ENCODE results near the gene ABHD16B.
"Not testable (repeated sequence)": the region's sequence is repeated elsewhere in the genome, so short reads cannot be mapped to it uniquely, and the experiment has no call there.

ABHD16B gene

DNA sequence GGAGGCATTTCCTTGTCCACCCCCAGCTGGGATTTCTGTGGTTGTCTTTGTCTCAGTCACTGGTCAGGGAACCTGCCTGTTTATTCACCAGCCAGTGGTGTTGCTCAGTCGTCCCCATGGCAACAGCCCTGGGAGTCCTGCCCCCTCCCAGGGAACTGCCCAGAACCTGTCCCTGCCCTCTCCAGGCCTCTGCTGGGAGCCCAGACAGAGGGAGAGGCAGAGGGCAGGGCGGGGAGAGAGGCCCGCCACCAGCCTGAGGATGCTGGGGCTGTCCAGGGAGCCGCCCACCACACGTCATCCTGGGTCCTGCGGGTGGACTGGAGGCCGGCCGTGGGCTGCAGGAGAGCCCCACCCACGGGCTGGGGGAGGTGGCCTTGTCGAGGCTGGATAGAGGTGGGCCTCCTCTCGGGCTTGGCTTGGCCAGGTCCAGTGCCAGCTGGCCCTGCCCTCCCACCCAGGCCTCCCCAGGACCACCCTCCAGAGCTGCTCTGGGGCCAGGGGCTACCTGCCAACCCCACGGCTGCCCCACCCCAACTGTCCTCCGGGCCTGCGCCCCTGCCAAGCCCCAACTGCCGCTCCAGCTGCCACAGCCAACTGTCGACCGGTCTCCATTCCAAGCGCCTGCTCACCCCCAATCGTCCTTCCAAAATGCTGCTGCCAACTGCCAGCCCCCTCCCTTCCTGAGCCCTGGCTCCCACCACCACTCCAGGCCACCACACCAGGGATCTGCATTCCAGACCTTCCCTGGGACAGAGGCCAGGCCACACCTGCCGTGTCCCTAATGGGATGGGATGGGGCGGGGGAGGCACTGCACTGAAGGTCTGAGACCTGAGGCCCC lies 26.1 kb upstream of the ABHD16B start:
- no peak for DNase-seq (ENCODE audit: low read depth)

DNA sequence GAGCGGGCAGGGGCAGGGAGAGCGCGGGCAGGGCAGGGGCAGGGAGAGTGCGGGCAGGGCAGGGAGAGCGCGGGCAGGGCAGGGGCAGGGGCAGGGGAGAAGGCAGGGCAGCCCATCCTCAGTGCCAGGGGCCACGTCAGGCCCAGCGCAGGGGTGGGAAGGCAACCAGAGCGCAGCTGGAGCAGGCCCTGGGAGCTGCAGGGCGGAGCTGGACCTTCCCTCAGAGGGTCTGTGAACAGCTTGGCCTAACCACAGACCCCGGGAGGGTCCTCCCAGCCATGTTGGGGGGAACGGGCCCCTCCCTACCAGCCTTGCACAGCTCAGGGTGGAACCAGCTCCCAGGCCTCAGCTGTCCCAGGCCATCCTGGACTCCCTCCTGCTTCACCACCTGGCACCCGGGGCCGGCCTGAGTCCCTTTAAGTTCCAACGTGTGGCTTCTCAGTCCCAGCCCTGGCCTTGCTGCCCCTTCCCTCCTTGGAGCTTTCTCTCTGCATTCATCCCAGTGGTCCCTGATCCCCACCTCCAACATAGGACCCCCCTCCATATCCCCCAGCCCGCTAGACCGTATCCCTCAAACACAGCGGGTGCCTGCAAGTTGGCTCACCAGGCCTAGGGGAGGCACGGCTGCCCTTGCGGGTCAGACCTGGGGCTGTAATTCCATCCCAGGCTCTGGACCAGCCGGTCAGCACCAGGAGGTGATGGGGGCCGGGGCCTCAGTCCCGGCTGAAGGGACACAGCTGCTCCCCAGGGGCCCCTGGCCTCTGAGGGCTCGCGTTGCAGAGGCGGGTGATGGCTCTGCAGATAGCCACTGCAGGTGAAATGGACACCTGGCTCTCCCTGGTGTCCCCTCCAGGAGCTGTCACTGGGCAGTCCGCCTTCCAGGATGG lies 24.6 kb upstream of the ABHD16B start:
- no peak for DNase-seq (ENCODE audit: low read depth)

DNA sequence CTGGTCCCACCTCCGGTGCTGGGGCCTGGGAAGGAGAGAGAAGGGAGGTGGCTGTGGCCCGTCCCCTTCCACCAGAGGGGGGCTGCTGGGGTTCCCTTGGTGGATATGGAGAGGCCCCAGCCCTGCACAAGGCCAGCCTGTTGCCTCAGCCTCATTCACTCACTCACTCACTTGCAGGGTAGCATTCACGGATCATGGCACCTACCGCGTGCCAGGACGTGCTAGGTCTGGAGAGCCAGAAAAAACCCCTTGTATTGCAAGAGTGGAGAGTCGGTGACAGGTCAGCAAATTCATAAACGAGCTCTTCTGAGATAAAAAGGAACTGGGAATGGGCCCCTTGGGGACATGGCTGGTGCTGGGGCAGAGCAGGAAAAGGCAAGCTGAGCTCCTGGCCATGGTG lies 23.8 kb upstream of the ABHD16B start:
- no peak for DNase-seq (ENCODE audit: low read depth)

DNA sequence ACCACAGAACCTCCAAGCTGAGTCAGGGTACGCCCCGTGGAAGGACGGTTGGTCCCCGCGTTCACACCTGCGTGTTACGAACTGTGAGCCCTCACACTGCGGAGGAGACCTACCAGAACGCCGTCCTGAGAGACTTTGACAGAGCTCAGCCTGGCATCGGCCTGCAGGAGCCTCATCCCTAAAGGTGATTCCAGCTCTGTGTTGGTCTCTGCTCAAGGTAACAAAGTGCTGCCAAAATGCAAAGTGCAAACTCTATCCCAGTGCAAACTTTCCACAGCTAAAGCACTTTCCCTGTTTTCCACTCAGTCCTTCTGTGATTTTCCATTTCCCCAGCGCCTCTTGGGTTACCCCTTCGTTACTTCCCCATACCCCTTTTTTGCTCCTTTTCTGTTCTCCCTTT lies 21.7 kb upstream of the ABHD16B start:
- no peak for DNase-seq (ENCODE audit: low read depth)

DNA sequence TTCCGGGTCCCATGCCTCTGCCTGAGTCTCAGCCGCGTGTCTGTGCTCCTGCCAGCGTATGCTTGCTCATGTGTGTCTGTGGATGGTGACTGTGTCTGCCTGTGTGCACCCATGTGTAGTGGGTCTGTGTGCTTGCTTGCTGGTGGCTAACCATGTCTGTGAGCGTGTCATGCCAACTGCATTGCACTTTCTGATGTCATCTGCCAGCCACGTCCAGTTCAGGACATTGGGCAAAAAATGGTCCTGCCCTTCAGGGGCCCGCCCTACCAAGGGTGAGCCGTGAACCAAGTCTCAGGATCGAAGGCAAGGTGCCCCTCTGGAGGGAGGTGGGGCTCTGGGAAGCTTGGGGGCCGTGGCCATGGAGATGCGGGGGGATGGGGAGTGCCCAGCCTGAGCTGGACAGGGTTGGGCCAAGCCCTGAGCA lies 20.9 kb upstream of the ABHD16B start:
- DNase-seq (ENCODE audit: low read depth), result no peak

DNA sequence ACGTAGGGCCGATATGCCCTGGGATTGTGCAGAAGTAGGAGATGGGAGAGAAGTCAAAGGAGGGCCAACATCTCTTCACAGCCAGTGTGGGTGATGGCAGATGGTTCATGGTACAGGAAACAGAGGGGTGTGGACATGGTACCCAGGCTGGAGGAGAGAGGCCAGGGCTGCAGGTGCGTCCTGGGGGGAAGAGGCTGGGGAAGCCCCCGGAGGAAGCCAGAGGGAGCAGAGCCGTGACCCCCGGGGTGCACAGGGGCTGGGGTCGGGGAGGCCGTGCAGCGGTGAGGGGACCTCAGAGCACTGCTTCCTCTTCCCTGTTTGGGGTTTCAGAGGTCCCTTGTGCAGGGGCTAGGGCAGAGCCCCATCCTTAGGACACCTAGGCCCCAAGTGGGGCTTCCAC lies 19.0 kb upstream of the ABHD16B start:
- no peak for DNase-seq (ENCODE audit: low read depth)

DNA sequence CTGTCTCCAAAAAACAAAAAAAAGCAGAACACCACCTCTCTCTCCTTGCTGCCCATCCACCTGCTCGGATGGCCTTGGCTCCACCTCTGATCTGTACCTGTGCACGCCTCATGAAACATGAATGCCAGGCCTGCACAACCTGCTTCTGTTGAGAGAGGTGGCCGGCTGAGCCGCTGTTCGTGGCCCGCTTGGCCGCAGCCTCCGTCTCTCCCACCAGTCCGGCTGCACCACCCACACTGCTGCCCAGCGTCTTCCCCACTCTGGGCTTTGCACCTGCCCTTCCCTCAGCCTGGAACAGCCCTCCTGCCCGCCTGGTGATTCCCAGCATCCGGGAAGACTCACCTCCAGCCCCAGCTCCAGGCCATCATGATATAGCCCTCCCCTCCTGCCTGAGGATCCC lies 18.1 kb upstream of the ABHD16B start:
- no peak for DNase-seq (ENCODE audit: low read depth)

DNA sequence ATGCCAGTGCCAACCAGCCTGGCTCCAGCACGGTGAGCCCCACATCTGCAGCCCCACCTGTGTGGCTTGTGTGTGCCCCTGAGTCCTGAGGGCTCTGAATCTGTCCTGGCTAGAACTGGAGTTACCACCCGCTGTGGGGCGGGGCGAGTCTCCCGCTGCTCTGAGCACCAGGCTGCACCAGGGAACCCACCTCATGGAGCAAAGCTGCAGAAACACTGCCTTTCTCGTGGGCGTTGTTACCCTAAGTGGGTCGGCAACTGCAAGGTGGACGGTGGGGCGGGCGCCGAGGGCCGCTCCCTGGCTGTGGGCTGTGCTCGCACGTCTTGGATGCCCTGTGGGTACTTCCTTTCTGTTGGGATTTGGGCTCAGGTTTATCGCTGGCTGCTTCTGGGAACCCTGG lies 17.5 kb upstream of the ABHD16B start:
- no peak for DNase-seq (ENCODE audit: low read depth)

DNA sequence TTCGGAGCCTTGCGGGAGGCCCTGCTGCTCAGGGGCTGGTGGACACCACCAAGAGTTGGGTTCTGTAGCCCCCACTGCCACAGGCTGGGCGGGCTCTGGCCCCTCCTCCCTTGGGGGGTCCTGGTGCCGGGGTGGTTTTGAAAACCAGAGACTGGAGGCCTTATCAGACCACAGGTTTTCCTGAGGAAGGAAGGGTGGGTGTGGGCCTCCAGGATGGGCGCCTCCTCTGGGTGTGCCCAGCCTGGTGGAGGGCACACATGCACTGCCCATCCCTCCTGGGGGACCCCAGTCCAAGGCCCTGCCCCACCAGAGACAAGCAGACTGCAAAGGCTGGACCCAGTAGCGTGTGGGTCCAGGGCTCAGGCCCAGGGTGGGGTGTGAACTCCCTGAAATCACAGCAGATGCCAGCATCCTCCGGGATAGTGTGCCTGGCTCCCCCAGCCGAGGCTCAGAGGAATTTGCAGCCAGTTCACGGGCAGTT lies 16.7 kb upstream of the ABHD16B start:
- no peak for DNase-seq (ENCODE audit: low read depth)

DNA sequence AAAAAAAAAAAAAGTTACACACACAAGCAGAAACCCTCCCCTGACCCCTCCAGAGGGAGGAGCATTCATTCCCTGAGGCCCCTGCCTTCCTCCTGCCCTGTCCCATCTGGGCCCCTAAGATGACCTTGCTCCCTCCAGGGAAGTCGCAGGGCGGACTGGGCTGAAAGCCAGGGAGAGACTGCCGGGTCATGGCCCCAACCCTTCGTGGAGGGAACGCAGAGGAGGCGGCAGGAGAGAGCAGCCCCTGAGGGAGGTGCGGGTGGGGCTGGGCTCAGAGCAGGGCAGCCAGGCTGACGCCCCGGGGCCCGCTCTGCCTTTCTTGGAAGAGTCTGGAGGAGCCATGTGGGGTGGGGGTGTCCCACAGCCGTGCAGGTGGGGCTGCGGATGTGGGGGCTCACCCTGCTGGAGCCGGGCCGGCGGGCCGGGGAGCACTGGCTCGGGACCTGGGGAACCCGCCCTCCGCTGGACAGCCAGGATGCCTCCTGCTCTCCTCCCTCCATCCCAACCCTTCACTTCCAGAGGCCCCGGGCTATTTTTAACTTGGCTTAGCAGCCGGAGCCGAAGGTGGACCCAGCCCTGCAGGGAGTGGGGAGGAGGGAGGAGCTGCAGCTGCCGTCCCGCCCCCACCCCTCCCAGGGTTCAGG lies 15.0 kb upstream of the ABHD16B start:
- DNase-seq (ENCODE audit: low read depth), result no peak

DNA sequence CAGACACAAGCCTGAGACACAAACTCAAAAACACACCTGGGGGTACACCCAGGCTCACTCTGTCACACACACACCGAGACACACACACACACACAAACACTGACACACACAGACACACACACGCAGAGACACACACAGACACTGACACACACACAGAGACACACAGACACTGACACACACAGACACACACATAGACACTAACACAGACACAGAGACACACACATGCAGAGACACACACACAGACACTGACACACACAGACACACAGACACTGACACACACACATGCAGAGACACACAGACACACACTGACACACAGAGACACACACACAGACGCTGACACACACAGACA lies 14.4 kb upstream of the ABHD16B start:
- no peak for DNase-seq (ENCODE audit: low read depth)

DNA sequence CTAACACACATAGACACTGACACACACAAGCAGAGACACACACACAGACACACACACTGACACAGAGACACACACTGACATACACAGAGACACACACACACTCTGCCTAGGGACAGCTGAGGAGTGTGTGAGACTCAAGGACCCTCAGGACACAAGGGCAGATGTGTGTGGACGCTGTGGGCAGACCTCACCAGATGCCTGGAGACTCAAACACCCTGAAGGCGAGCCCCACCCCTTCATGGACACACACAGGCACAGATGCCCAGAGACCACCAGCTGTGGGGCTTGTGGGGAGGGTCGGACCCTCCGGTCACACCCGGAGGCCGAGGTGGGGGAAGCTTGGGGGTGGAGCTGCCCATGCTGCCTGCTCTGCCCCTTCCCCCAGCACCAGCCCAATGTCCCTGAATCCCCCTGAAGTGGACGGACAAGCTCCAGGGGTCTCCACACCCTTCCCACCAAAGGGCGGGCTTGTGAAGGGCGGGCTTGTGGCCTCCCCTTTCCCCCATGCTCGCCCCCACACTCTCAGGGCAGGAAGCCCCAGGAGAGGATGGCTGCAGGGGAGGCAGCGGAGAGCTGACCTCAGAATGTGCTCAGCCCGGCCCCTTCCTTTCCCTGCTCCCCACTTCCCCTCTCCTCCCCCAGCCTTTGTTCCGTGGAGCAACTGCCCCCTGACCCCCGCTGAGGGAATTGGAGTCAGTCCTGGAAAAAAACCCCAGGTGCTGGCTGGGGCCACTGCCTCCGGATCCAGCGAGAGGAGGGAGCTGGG lies 13.9 kb upstream of the ABHD16B start:
- DNase-seq (ENCODE audit: low read depth), result no peak

DNA sequence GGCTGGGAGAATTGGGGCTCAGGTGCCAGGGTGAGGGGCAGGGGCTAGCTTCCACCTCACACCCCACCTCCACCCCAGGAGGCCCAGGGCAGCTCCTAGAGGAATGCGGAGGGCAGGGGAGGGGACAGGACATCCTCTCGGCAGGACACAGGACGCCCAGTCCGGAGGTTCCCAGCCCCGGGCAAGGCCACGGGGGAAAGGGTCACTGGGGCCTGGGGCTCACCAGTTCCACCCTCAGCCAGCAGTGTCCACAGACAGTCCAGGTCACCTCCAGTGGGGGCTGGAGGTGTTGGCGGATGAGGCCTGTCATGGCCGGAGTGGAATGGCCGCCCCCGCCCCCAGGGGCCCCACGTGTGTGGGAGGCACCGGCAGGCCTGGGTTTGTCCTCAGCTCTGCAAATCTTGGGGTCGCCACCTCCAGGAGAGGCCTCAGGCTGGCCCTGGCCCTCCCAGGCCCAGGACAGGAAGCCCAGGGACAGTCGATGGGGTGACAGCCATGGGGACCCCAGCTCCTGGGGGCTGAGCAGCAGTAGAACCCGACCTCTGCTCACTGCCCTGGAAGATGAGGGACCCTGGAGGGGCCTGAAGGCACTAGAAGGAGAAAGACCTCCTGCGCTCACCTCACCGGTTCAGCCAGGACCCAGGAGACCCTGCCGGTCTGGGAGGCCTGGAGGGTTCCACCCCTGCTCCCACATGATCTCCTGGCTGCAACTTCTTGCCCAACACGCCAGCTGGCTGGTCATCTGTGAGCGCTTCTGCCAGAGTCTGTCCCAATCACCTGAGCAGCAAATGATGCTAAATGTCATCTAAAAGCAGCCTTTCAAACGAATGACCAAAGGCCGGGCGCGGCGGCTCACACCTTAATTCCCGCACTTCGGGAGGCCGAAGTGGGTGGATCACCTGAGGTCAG lies 13.0 kb upstream of the ABHD16B start:
- DNase-seq (ENCODE audit: low read depth), result no peak

DNA sequence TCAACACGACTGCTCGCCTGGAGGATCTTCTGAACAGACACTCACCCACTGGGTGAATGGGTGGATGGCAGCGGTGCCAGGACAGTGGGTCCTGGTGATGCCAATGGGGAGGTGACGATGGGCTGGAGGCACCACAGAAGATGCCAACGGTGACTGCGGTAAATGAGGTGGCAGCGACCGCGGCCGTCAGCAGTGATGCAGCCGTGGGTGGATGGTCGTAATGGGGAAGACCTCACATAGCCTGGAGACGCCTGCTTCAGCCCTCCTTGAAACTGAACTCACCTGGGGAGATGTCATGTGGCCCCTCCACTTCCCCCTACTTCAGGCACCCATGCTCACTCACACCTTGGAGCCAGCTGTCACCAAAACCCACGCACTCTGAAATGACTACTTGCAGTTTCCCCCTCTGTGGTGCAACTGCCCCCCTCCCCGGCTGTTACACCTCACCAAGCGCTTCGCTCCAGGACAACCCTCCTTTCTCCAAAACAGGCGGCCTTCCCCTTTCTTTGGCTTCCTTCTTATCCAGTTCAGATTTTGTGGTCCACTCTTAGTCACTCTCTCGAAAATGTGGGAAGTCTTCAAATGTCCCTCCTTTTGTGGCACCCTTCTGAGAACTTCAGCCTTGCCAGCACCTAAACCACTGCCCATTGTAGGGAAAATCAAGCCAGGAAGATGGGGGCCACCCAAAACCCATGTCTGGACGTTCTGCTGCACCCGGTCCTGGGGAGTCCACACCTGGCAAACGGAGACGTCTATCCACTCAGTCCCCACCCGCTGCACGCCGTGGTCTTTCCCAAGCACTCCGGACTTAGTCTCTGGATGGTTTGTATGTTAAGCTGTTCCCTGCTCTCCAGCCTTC lies 10.4 kb upstream of the ABHD16B start:
- peak; percentile 53 for DNase-seq (ENCODE audit: low read depth)

DNA sequence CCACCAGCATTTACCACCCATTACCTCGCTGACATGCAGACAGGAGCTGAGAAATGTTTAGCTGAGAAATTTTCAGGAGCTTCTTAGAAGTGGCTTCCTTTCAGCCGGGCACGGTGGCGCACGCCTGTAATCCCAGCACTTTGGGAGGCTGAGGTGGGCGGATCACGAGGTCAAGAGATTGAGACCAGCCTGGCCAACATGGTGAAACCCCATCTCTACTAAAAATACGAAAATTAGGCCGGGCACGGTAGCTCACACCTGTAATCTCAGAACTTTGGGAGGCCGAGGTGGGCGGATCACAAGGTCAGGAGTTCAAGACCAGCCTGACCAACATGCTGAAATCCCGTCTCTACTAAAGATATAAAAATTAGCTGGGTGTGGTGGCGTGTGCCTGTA lies 9.8 kb upstream of the ABHD16B start:
- not testable (repeated sequence) for DNase-seq (ENCODE audit: low read depth)

DNA sequence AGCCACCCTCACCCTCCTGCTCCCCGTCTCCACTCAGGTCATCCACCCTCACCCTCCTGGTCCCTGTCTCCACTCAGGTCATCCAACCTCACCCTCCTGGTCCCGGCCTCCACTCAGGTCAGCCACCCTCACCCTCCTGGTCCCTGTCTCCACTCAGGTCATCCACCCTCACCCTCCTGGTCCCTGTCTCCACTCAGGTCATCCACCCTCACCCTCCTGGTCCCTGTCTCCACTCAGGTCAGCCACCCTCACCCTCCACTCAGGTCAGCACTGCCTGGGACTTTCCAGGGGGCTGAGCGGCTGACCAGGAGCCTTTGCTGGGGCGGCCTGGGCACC lies 7.6 kb upstream of the ABHD16B start:
- not testable (repeated sequence) for DNase-seq (ENCODE audit: low read depth)

DNA sequence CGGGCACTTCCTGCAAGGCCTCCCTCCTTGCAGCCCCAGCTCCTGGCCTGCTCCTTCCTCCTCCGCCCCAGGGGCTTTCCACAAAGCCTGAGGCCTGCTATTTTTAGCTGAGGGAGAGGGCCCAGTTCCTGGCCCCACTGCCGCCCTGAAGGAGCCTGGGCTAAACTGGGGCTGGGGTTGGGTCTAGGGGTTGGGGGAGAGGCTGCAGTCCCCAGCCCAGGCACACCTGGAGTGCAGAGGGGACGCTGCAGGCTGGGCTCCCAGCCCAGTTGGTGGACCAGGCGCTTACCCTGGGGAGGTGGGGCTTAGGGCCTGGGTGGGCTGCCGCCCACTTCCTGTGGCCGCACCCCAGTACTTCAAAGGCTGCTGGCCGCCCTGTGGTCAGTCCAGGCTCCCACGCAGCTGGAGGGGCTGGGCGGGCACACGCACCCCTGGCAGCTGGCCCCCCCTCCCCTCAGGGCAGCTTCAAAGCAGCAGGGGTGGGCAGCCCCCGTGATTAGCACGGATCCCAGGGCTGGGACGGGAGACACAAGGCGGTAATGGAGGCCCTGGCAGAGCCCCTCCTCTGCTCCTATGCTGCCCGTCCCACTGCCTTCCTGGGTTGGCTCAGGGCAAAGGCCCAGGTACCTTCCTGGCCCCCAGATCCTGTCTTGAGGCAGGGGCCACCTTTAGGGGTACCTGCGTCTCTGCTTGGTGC lies 7.1 kb upstream of the ABHD16B start:
- DNase-seq (ENCODE audit: low read depth), result no peak

DNA sequence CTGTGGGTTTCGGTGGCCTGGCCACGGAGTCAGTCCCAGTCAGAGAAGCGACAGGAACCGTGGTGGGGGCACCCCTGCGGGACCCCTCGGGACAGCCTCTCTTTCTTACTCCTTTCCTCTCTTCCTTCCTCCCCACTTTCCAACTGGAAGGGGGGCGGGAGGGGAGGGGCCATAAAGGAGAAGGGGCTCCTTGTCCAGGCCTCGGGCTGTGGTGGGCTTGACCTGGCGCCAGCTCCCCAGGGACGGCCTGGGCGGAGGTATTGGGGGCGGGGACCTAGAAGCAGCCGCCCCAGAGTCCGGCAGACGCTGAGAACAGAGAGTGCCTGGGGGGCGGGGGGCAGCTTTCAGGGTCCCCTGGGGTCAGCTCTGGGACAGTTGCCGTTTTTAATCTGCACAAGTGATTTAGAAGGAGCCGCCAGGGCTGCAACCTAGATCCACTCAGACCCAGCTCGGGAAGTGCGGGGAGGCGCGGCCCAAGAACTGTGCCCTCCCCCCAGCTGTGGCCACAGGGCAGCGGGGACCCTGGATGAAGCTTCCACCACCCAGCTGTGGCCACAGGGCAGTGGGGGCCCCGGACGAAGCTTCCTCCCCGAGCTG lies 6.4 kb upstream of the ABHD16B start:
- no peak for DNase-seq (ENCODE audit: low read depth)

All from activated T-cell treated with anti-CD3 and anti-CD28 coated beads for 48 hours (primary cell).